GM23338 (cell line): ENCODE data around the gene RNF186. TPM values are rescaled to one million over a fixed set of nuclear protein-coding genes. Genes with fewer than 3 reads are reported as not detected.

Experiments
- ATAC-seq: fragments of 200-7000 bp; cut with Tn5 transposase; 3 replicates; pipeline ENCODE4 v1.9.1; 2020
- DNase-seq: peaks from one replicate; pipeline ENCODE4 v3.0.0-alpha.2; 2015; ENCODE audit warnings: low spot score
- H2AFZ ChIP-seq: fragments of 200-600 bp; sonication (generic); 2 replicates; pipeline ENCODE4 v1.8.0; 2016; ENCODE audit warnings: antibody characterized with exemption, mild to moderate bottlenecking, moderate library complexity
- H3F3A ChIP-seq: fragments of 200-600 bp; sonication (generic); replicated peaks from 2 replicates; pipeline ENCODE4 v1.8.0; 2017; ENCODE audit warnings: antibody characterized with exemption, mixed run types, low read depth
- H3K27ac ChIP-seq: fragments of 200-600 bp; sonication (generic); 2 replicates; pipeline ENCODE4 v1.6.1; 2016; ENCODE audit warnings: low read depth
- H3K27me3 ChIP-seq: fragments of 200-600 bp; sonication (generic); 2 replicates; pipeline ENCODE4 v1.8.0; 2016; ENCODE audit warnings: mild to moderate bottlenecking, mixed run types, moderate library complexity; ENCODE audit not compliant: insufficient read depth
- H3K36me3 ChIP-seq: fragments of 200-600 bp; sonication (generic); 2 replicates; pipeline ENCODE4 v1.8.0; 2016; ENCODE audit warnings: mild to moderate bottlenecking; ENCODE audit not compliant: insufficient read depth
- H3K4me1 ChIP-seq: fragments of 200-600 bp; sonication (generic); 2 replicates; pipeline ENCODE4 v1.8.0; 2016; ENCODE audit warnings: mild to moderate bottlenecking, moderate library complexity; ENCODE audit not compliant: insufficient read depth
- H3K4me2 ChIP-seq: fragments of 200-600 bp; sonication (generic); 2 replicates; pipeline ENCODE4 v1.7.1; 2017; ENCODE audit warnings: mixed run types
- H3K4me3 ChIP-seq: fragments of 200-600 bp; sonication (generic); 2 replicates; pipeline ENCODE4 v1.6.1; 2016; ENCODE audit warnings: mixed run types
- H3K79me2 ChIP-seq: fragments of 200-600 bp; sonication (generic); replicated peaks from 2 replicates; pipeline ENCODE4 v1.8.0; 2017; ENCODE audit warnings: mild to moderate bottlenecking; ENCODE audit not compliant: insufficient read depth
- H3K9me2 ChIP-seq: fragments of 200-600 bp; sonication (generic); 2 replicates; pipeline ENCODE4 v1.8.0; 2017; ENCODE audit not compliant: insufficient read depth
- H4K20me1 ChIP-seq: fragments of 200-600 bp; sonication (generic); replicated peaks from 2 replicates; pipeline ENCODE4 v1.8.0; 2017; ENCODE audit warnings: mild to moderate bottlenecking; ENCODE audit not compliant: insufficient read depth
- H3K27ac Mint-ChIP-seq: 2 replicates; pipeline ENCODE4 v1.8.0; 2020; ENCODE audit warnings: inconsistent platforms, mild to moderate bottlenecking, moderate library complexity, mixed read lengths
- H3K27me3 Mint-ChIP-seq: 3 replicates; pipeline ENCODE4 v1.8.0; 2022; ENCODE audit warnings: low read depth, mild to moderate bottlenecking, moderate library complexity, mixed read lengths, inconsistent platforms; ENCODE audit not compliant: insufficient read depth, poor library complexity
- H3K36me3 Mint-ChIP-seq: 3 replicates; pipeline ENCODE4 v1.8.0; 2021; ENCODE audit warnings: low read depth, mild to moderate bottlenecking, inconsistent platforms, moderate library complexity, mixed read lengths
- H3K4me1 Mint-ChIP-seq: 3 replicates; pipeline ENCODE4 v1.8.0; 2020; ENCODE audit warnings: mild to moderate bottlenecking, inconsistent platforms, mixed read lengths
- H3K4me3 Mint-ChIP-seq: 3 replicates; pipeline ENCODE4 v1.8.0; 2021; ENCODE audit warnings: moderate library complexity, mild to moderate bottlenecking, inconsistent platforms, mixed read lengths
- H3K9me3 Mint-ChIP-seq: 3 replicates; pipeline ENCODE4 v1.8.0; 2020; ENCODE audit warnings: moderate library complexity, mild to moderate bottlenecking, inconsistent platforms, mixed read lengths
- CREB1 ChIP-seq: fragments of 250-450 bp; sonication (Bioruptor Pico); IDR thresholded peaks from 2 replicates; pipeline ENCODE4 v1.5.0; 2020; ENCODE audit warnings: low read depth, mild to moderate bottlenecking, moderate library complexity
- ETS1 ChIP-seq: IDR thresholded peaks from 2 replicates; pipeline ENCODE4 v1.6.1; 2016; ENCODE audit warnings: antibody characterized with exemption
- EZH2 ChIP-seq: fragments of 200-600 bp; sonication (generic); IDR thresholded peaks from one replicate; pipeline ENCODE4 v1.8.0; 2017; ENCODE audit warnings: antibody characterized with exemption, mild to moderate bottlenecking, low read depth; ENCODE audit not compliant: unreplicated experiment
- EZH2phosphoT487 ChIP-seq: fragments of 200-600 bp; sonication (generic); IDR thresholded peaks from one replicate; pipeline ENCODE4 v1.8.1; 2018; ENCODE audit warnings: antibody characterized with exemption; ENCODE audit not compliant: unreplicated experiment
- JUNB ChIP-seq: IDR thresholded peaks from one replicate; pipeline ENCODE4 v1.6.1; 2016; ENCODE audit warnings: antibody characterized with exemption; ENCODE audit not compliant: unreplicated experiment
- NANOG ChIP-seq: IDR thresholded peaks from 2 replicates; pipeline ENCODE4 v1.6.1; 2016; ENCODE audit warnings: antibody characterized with exemption, borderline replicate concordance
- POLR2AphosphoS5 ChIP-seq: IDR thresholded peaks from 2 replicates; pipeline ENCODE4 v1.6.1; 2016; ENCODE audit warnings: antibody characterized with exemption, low read depth
- REST ChIP-seq: IDR thresholded peaks from one replicate; pipeline ENCODE4 v1.6.1; 2018; ENCODE audit warnings: antibody characterized with exemption; ENCODE audit not compliant: unreplicated experiment
- STAT1 ChIP-seq: IDR thresholded peaks from one replicate; pipeline ENCODE4 v1.6.1; 2016; ENCODE audit warnings: antibody characterized with exemption; ENCODE audit not compliant: unreplicated experiment
- ZNF114 ChIP-seq: fragments of 250-450 bp; sonication (Bioruptor Pico); IDR thresholded peaks from 2 replicates; pipeline ENCODE4 v1.5.0; 2020; ENCODE audit warnings: mild to moderate bottlenecking, moderate library complexity
- ZNF331 ChIP-seq: fragments of 250-450 bp; sonication (Bioruptor Pico); IDR thresholded peaks from 2 replicates; pipeline ENCODE4 v1.5.0; 2020; ENCODE audit warnings: low read depth, mild to moderate bottlenecking, moderate library complexity
- ZNF462 ChIP-seq: fragments of 250-450 bp; sonication (Bioruptor Pico); IDR thresholded peaks from 2 replicates; pipeline ENCODE4 v1.5.0; 2020; ENCODE audit warnings: mild to moderate bottlenecking, moderate library complexity
- polyA plus RNA-seq: library from polyadenylated mRNA; unstranded; fragments of >200 nt; fragmentation: Nextera tagmentation; extraction: Ambion mirVana; gene quantifications from 2 replicates; pipeline ENCODE4 v1.2.1, GENCODE V29; 2016
- total RNA-seq: library from RNA; depleted of rRNA; stranded (reverse); fragments of >200 nt; shearing (Covaris generic); gene quantifications from 2 replicates; pipeline ENCODE4 v1.2.3, GENCODE V29; 2014
- TF ChIP-seq, protein P1 (sequence below), 2 experiments: fragments of 200-600 bp in 1 of 2; sonication (generic) in 1 of 2; conservative IDR thresholded peaks; 2 replicates each; pipeline versions ENCODE4 v1.5.1 to v1.6.1; 2016 to 2017; ENCODE audit warnings: antibody characterized with exemption in 2 of 2, low read depth in 2 of 2, mild to moderate bottlenecking in 2 of 2, moderate library complexity in 1 of 2

The RNF186 gene
- total and polyA plus RNA-seq, 2 experiments from 2014 or later = not detected

DNA sequence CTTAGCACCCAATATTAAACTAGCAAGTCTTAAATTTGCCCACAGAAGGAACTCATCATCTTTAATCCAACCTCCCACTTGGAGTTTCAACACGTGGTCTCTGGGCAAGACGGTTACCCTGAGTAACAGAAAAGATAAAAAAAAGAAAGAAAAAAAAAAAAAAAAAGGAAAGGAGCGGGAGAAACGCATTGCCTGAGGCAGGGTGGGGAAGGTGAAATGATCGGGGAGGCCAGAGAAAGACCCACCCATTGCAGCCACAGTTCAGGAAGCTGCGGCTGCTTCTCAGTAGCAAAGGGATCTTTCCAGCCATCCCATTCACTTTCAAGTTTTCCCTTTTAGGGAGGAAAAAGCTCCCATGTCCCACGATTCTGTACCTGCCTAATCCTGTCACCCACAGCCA is 35.1 kb upstream of the RNF186 start:
- no peaks in the 10 kb centered on the region for H3K4me1 ChIP-seq
- H3K36me3 ChIP-seq = no peaks in the 10 kb centered on the region
- no peaks in the 10 kb centered on the region for H3K9me2 ChIP-seq
- Mint-ChIP-seq H3K4me1 (peaks cover under 1% of the 10 kb centered on the region; the same call in 2 of the 3 replicates), H3K27me3 (peaks cover 4% of the 10 kb centered on the region), H3K36me3 (no peaks in the 10 kb centered on the region), H3K27ac (no peak overlapping the region), H3K9me3 (no peaks in the 10 kb centered on the region), H3K4me3 (no peak overlapping the region)
- no peaks in the 10 kb centered on the region for H4K20me1 ChIP-seq
- ATAC-seq = no peak
- H2AFZ ChIP-seq = peak overlapping the region; percentile 32; the same call in 1 of the 2 replicates
- H3F3A ChIP-seq = no peaks in the 10 kb centered on the region
- no peak overlapping the region for H3K4me3 ChIP-seq
- H3K27ac ChIP-seq = no peak overlapping the region
- no peak overlapping the region for H3K4me2 ChIP-seq
- TF ChIP-seq CREB1 = no peak
- TF ChIP-seq ZNF462 (CRISPR knock-in tag) = no peak
- TF ChIP-seq NANOG = no peak
- no peak for TF ChIP-seq ETS1
- no peak for TF ChIP-seq POLR2AphosphoS5
- TF ChIP-seq ZNF331 (CRISPR knock-in tag) = no peak
- no peak for TF ChIP-seq EZH2
- TF ChIP-seq ZNF114 (CRISPR knock-in tag) = no peak
- no peak for TF ChIP-seq JUNB
- TF ChIP-seq, protein P1, sequence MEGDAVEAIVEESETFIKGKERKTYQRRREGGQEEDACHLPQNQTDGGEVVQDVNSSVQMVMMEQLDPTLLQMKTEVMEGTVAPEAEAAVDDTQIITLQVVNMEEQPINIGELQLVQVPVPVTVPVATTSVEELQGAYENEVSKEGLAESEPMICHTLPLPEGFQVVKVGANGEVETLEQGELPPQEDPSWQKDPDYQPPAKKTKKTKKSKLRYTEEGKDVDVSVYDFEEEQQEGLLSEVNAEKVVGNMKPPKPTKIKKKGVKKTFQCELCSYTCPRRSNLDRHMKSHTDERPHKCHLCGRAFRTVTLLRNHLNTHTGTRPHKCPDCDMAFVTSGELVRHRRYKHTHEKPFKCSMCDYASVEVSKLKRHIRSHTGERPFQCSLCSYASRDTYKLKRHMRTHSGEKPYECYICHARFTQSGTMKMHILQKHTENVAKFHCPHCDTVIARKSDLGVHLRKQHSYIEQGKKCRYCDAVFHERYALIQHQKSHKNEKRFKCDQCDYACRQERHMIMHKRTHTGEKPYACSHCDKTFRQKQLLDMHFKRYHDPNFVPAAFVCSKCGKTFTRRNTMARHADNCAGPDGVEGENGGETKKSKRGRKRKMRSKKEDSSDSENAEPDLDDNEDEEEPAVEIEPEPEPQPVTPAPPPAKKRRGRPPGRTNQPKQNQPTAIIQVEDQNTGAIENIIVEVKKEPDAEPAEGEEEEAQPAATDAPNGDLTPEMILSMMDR (conservative IDR thresholded peaks at IDR 0.05; ENCODE audit: low read depth in 2 of 2) = no peak
- no peak for TF ChIP-seq EZH2phosphoT487
- no peak for TF ChIP-seq STAT1
- TF ChIP-seq REST = no peak
- no peak for DNase-seq
- H3K27me3 ChIP-seq = no peaks in the 10 kb centered on the region
- H3K79me2 ChIP-seq = no peaks in the 10 kb centered on the region
